ENCODE measurements around the gene CASD1. TPM values are rescaled to one million over a fixed set of nuclear protein-coding genes. Genes with fewer than 3 reads are reported as not detected.

The CASD1 gene
- total RNA-seq, 3 donors from 2014 or later: 44.0 to 50.2 (median 45.0) TPM

- Histone ChIP-seq H3K4me1 (ENCODE audit: low read depth) (no peaks in the 10 kb centered on the region), H3K9me3 (no peaks in the 10 kb centered on the region), H3K36me3 (ENCODE audit: low read depth) (no peaks in the 10 kb centered on the region), H3K4me3 (no peak overlapping the region)
- intact Hi-C loops (cut with DNase I, micrococcal nuclease): no loop called here
- no peak for DNase-seq
- ATAC-seq: no peak
- TF ChIP-seq CTCF (IDR thresholded peaks at IDR 0.05): no peak
Observed at GRCh38 chr7:94567396-94567795, 57.8 kb downstream of the CASD1 start.

GRCh38 chr7:94571816-94572215 is 62.2 kb downstream of the CASD1 start:
- ATAC-seq (no peak), DNase-seq (no peak)
- H3K4me1 ChIP-seq (ENCODE audit: low read depth): no peaks in the 10 kb centered on the region
- no peak for TF ChIP-seq CTCF (IDR thresholded peaks at IDR 0.05)
- H3K9me3 ChIP-seq: peaks cover 13% of the 10 kb centered on the region
- intact Hi-C loops (cut with DNase I, micrococcal nuclease): no loop called here
- no peak overlapping the region for H3K4me3 ChIP-seq
- no peaks in the 10 kb centered on the region for H3K36me3 ChIP-seq (ENCODE audit: low read depth)

GRCh38 chr7:94575646-94576045 is 66.0 kb downstream of the CASD1 start:
- ATAC-seq (no peak), DNase-seq (no peak)
- Histone ChIP-seq H3K9me3 (peaks cover 13% of the 10 kb centered on the region), H3K4me1 (ENCODE audit: low read depth) (no peaks in the 10 kb centered on the region), H3K4me3 (no peak overlapping the region), H3K36me3 (ENCODE audit: low read depth) (no peaks in the 10 kb centered on the region)
- intact Hi-C loops (cut with DNase I, micrococcal nuclease): no loop called here
- TF ChIP-seq CTCF (IDR thresholded peaks at IDR 0.05): no peak

DNA sequence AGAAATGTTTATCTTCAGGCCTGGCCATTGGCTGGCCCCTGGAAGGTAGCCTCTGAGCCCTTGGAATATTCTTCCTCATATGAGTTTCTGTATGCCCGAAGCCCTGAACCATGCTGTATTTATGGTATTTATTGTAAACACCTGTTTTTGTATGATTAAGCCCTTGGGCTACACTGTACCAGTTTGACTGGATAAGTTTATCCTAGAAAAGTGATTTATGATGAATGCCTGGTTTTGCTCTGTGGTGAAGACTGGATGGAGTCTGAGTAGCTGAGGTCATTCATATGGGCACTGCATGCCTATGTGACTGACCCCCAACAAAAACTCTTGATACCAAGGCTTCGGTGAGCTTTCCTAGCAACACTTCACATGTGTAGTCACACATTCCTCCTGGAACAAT is 66.7 kb downstream of the CASD1 start:
- intact Hi-C loops (cut with DNase I, micrococcal nuclease): no loop called here
- TF ChIP-seq CTCF (IDR thresholded peaks at IDR 0.05): no peak
- H3K9me3 ChIP-seq: peaks cover 13% of the 10 kb centered on the region
- ATAC-seq (no peak), DNase-seq (no peak)
- H3K4me3 ChIP-seq: no peak overlapping the region
- H3K4me1 ChIP-seq (ENCODE audit: low read depth): no peaks in the 10 kb centered on the region
- H3K36me3 ChIP-seq (ENCODE audit: low read depth): no peaks in the 10 kb centered on the region

DNA sequence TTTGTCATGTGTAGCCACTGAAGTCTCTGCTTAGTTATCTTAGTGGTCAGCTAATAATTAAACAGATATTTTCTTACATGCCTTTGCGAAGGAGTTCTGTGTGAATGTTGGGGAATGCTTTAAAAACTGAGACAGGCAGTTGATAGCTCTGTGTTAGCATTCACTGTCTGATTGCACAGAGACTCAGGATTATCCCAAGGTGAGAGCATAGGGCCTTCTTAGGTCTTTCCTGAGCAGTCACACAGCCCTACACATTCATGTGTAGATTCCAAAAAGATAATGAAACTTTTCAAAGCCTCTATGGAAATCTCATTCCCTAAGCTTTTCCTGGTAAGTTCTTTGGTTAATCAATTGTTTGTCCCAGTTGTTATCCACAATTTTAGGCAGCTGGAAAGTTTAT is 67.7 kb downstream of the CASD1 start:
- TF ChIP-seq CTCF (IDR thresholded peaks at IDR 0.05): no peak
- Histone ChIP-seq H3K4me3 (no peak overlapping the region), H3K9me3 (peaks cover 13% of the 10 kb centered on the region), H3K4me1 (ENCODE audit: low read depth) (no peaks in the 10 kb centered on the region), H3K36me3 (ENCODE audit: low read depth) (no peaks in the 10 kb centered on the region)
- intact Hi-C loops (cut with DNase I, micrococcal nuclease): no loop called here
- ATAC-seq (no peak), DNase-seq (no peak)

- Histone ChIP-seq H3K9me3 (peaks cover 13% of the 10 kb centered on the region), H3K4me3 (no peak overlapping the region), H3K4me1 (ENCODE audit: low read depth) (no peaks in the 10 kb centered on the region), H3K36me3 (ENCODE audit: low read depth) (no peaks in the 10 kb centered on the region)
- ATAC-seq (no peak), DNase-seq (no peak)
- no peak for TF ChIP-seq CTCF (IDR thresholded peaks at IDR 0.05)
- intact Hi-C loops (cut with DNase I, micrococcal nuclease): no loop called here
Observed at GRCh38 chr7:94578614-94579013, 69.0 kb downstream of the CASD1 start.
